ENCODE results near the gene CISD1. TPM values are rescaled to one million over a fixed set of nuclear protein-coding genes. Genes with fewer than 3 reads are reported as not detected.
A peak's percentile ranks its signal among the peaks of the same experiment; 100 is the strongest.

Gene CISD1
- total RNA-seq, 3 donors from 2014 or later (not counting 1 experiment from before 2014, with no cell fraction given) = 4.2 to 10.4 (median 5.3) TPM

DNA sequence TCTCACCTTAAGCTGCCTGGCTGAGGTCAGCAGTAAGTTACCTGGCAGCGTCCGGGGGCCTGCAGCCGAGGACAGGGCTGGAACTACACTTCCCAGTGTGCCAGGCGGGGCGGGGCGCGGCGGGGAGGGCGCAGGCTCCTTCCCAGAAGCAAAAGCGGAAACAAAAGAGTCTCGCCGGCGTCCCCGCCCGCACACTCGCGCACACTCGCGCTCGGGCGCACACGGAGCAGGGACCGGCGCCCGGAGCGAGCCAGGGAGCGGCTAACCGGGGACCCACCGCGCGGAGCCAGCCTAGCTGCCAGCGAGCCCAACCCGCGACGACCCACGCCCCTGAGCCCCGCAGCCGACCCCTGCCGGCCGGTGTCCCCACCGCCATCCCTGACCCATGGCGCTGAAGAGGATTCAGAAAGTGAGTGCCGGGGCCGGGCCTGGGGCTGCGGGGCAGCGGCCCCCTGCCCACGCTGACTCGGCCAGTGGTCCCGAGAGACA is 65.9 kb downstream of the CISD1 start, which contains the start of gene UBE2D1:
Gene UBE2D1 (plus strand): TSS at position 190 of the 489 bp plus-strand sequence. CDS start 196 bp downstream, at position 386.
- Mint-ChIP-seq H3K4me1 (peaks cover 10 to 26% of the 10 kb centered on the region in 2 donors), H3K27me3 (ENCODE audit: low read depth in 2 of 2) (peaks cover 10 to 11% of the 10 kb centered on the region in 2 donors), H3K27ac (peak within 1 kb of the TSS; percentile 78 to 81), H3K4me3 (peak within 1 kb of the TSS; percentile 95), H3K9me3 (no peaks in the 10 kb centered on the region), H3K36me3 (no peaks in the 10 kb centered on the region)
- H3K4me3 ChIP-seq (ENCODE audit: low read length) = peak within 1 kb of the TSS; percentile 64
- no peaks in the 10 kb centered on the region for H3K36me3 ChIP-seq (ENCODE audit: control insufficient read depth, insufficient read depth, low read length)
- H3K4me1 ChIP-seq (ENCODE audit: control insufficient read depth, insufficient read depth, low read length) = peaks cover 9% of the 10 kb centered on the region
- TF ChIP-seq, protein P1, sequence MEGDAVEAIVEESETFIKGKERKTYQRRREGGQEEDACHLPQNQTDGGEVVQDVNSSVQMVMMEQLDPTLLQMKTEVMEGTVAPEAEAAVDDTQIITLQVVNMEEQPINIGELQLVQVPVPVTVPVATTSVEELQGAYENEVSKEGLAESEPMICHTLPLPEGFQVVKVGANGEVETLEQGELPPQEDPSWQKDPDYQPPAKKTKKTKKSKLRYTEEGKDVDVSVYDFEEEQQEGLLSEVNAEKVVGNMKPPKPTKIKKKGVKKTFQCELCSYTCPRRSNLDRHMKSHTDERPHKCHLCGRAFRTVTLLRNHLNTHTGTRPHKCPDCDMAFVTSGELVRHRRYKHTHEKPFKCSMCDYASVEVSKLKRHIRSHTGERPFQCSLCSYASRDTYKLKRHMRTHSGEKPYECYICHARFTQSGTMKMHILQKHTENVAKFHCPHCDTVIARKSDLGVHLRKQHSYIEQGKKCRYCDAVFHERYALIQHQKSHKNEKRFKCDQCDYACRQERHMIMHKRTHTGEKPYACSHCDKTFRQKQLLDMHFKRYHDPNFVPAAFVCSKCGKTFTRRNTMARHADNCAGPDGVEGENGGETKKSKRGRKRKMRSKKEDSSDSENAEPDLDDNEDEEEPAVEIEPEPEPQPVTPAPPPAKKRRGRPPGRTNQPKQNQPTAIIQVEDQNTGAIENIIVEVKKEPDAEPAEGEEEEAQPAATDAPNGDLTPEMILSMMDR (IDR thresholded peaks at IDR 0.05) = no peak
- H3K27me3 ChIP-seq (ENCODE audit: control insufficient read depth, insufficient read depth, low read length) = no peaks in the 10 kb centered on the region
- DNase-seq = peak; percentile 47 to 83
- WGBS (ENCODE audit: insufficient coverage) = under 1% methylated on average over 49 of the region's 49 CpGs
- H3K9me3 ChIP-seq (ENCODE audit: control insufficient read depth, insufficient read depth, low read length) = no peaks in the 10 kb centered on the region
- ATAC-seq = peak; percentile 93 to 94 (median 93)
- intact Hi-C loops (cut with micrococcal nuclease) = loop anchor here (2.0 to 10.0 kb wide), 2 partner anchors 50 to 70 kb away; partner anchors contain the start of genes CISD1, IPMK and TFAM
- peak within 1 kb of the TSS; percentile 33 for H3K27ac ChIP-seq (ENCODE audit: low read length)

- Histone ChIP-seq H3K27me3 (ENCODE audit: control insufficient read depth, insufficient read depth, low read length) (no peaks in the 10 kb centered on the region), H3K27ac (ENCODE audit: low read length) (peak overlapping the region; percentile 33), H3K9me3 (ENCODE audit: control insufficient read depth, insufficient read depth, low read length) (no peaks in the 10 kb centered on the region), H3K4me1 (ENCODE audit: control insufficient read depth, insufficient read depth, low read length) (peaks cover 9% of the 10 kb centered on the region), H3K36me3 (ENCODE audit: control insufficient read depth, insufficient read depth, low read length) (no peaks in the 10 kb centered on the region), H3K4me3 (ENCODE audit: low read length) (peak overlapping the region; percentile 64)
- H3K4me3 Mint-ChIP-seq = peak overlapping the region; percentile 95
- ATAC-seq (peak; percentile 27 to 56 (median 53)), DNase-seq (peak in 1 of 2 donors; percentile 17)
- TF ChIP-seq, protein P1 (IDR thresholded peaks at IDR 0.05) = no peak
- intact Hi-C loops (cut with micrococcal nuclease) = loop anchor here (2.0 to 10.0 kb wide), 2 partner anchors 49 to 71 kb away; partner anchors contain the start of genes CISD1, IPMK and TFAM
- 3% methylated on average over 35 of the region's 37 CpGs for WGBS (ENCODE audit: insufficient coverage)
- H3K9me3 Mint-ChIP-seq = no peaks in the 10 kb centered on the region
- no peaks in the 10 kb centered on the region for H3K36me3 Mint-ChIP-seq
- H3K27ac Mint-ChIP-seq = peak overlapping the region; percentile 78 to 81
- H3K27me3 Mint-ChIP-seq (ENCODE audit: low read depth in 2 of 2) = peaks cover 9 to 11% of the 10 kb centered on the region in 2 donors
- H3K4me1 Mint-ChIP-seq = peaks cover 13 to 29% of the 10 kb centered on the region in 2 donors
Observed at GRCh38 chr10:58335306-58336005, 66.5 kb downstream of the CISD1 start.

GRCh38 chr10:58336242-58336641 is 67.3 kb downstream of the CISD1 start:
- Mint-ChIP-seq H3K9me3 (no peaks in the 10 kb centered on the region), H3K27ac (peak overlapping the region; percentile 78 to 81), H3K4me3 (peak overlapping the region; percentile 95), H3K36me3 (no peaks in the 10 kb centered on the region), H3K4me1 (peaks cover 21 to 37% of the 10 kb centered on the region in 2 donors), H3K27me3 (ENCODE audit: low read depth in 2 of 2) (peaks cover 9 to 11% of the 10 kb centered on the region in 2 donors)
- DNase-seq = no peak
- H3K4me1 ChIP-seq (ENCODE audit: control insufficient read depth, insufficient read depth, low read length) = peaks cover 9% of the 10 kb centered on the region
- no peak for ATAC-seq
- no peaks in the 10 kb centered on the region for H3K9me3 ChIP-seq (ENCODE audit: control insufficient read depth, insufficient read depth, low read length)
- 98% methylated on average over 4 of the region's 4 CpGs for WGBS (ENCODE audit: insufficient coverage)
- no peaks in the 10 kb centered on the region for H3K36me3 ChIP-seq (ENCODE audit: control insufficient read depth, insufficient read depth, low read length)
- H3K4me3 ChIP-seq (ENCODE audit: low read length) = no peak overlapping the region
- H3K27me3 ChIP-seq (ENCODE audit: control insufficient read depth, insufficient read depth, low read length) = no peaks in the 10 kb centered on the region
- no peak overlapping the region for H3K27ac ChIP-seq (ENCODE audit: low read length)
- intact Hi-C loops (cut with micrococcal nuclease) = loop anchor here (10.0 kb wide), 1 partner anchor 71 kb away; the partner anchor contains the start of genes CISD1 and IPMK
- TF ChIP-seq, protein P1 (IDR thresholded peaks at IDR 0.05) = no peak

Other genes with a start within 250 kb of the CISD1 start
- 1 to 10 TPM; 4.4 to 5.7 (median 4.6) TPM for gene IPMK, start 1.3 kb upstream of the CISD1 start, total RNA-seq
- 10 to 100 TPM; 14.0 to 14.5 (median 14.4) TPM for gene UBE2D1, start 65.8 kb downstream of the CISD1 start, total RNA-seq
- 10 to 100 TPM; 29.1 to 34.3 (median 33.8) TPM for gene TFAM, start 116.2 kb downstream of the CISD1 start, total RNA-seq
- under 1 TPM in 1 of 3 donors, not detected in 2; 0.14 TPM for gene BICC1, start 243.7 kb downstream of the CISD1 start, total RNA-seq